Hematopoietic multipotent progenitor cell treated with erythropoietin and hydrocortisone succinate and interleukin-3 and kit ligand, for 15 days (in vitro differentiated cells): ENCODE data around the gene GALNT12.

Experiments
- DNase-seq: peaks from one replicate; pipeline ENCODE4 v3.0.0-alpha.2; 2015; ENCODE audit warnings: low spot score

GALNT12 gene

GRCh38 chr9:98832768-98833089 lies 25.3 kb downstream of the GALNT12 start:
- DNase-seq = no peak

DNA sequence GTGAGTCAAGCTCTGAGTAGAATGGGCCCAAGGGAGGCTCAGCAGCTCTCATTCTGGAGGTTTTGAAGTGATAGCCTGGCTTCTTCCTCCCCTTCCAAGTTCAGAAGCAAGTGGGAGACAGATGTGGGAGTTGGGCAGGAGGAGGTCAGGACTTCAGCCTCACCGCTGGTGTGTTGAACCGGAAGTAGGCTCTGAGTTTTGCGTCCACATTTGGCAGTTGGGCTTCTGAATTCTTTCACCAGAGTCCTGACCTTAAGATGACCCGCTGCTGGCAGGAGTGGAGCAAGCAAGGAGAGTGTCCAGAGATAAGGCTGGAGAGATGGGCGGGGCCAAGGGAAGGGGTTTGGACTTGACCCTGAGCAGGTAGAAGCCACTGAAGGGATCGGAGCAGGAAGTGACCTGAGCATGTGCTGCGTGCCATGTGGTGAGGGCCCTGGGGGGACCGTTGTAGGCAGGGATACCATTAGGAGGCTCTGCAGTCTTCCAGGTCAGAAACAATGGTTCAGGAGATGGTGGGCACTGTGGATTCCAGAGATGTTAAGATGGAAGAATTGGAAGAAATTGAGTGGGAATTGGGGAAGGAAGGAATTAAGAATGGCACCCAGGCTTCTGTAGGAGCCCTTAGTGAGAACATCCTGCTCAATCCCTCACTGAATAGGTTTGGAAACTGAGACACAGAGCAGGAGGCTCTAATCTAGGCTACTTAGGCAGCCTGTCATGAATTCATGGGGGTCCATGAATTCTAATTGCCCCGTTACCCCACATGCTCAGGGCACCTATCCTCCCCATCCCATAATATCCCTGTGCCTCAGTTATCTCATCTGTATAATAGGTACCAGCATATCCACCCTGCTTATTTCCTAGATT lies 25.9 kb downstream of the GALNT12 start:
- no peak for DNase-seq

GRCh38 chr9:98834386-98834785 lies 26.9 kb downstream of the GALNT12 start:
- DNase-seq = no peak

DNA sequence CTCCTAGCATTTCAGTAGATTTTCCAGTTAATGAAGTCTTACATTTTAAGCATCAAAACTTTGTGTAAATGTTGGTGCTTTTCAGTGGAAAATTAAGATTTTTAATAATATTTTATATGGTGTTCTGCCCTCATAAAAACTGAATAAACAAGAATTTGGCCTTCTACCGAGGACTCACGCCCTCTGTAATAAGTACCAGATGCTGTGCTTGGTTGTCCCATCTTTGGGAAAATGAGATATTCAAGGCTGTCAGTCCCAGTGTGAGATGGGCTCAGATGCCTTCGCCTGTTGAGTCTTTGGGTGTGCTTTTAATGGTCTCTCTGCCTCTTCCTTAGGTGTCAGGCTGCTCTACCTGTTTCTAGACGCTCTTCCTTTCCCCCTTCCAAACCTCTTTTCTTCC lies 28.7 kb downstream of the GALNT12 start:
- DNase-seq = no peak

DNA sequence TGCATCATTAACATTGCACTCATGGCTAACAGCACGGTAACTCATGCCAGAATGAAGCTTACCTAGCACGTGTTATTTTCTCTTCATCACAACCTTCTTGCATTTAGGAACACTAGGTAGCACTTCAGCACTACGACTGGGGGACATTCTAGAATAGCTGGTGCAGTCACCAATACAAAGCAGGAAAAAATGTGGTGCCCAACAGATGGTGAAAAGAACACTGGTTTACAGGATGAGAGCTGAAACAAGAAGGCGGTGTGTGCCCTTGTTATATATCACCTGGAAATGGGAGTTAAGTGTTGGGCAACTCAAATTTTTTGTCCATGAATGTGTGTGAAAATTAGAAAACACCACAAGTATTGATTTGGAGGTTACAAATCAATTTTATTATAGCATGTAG lies 30.0 kb downstream of the GALNT12 start:
- DNase-seq = no peak

DNA sequence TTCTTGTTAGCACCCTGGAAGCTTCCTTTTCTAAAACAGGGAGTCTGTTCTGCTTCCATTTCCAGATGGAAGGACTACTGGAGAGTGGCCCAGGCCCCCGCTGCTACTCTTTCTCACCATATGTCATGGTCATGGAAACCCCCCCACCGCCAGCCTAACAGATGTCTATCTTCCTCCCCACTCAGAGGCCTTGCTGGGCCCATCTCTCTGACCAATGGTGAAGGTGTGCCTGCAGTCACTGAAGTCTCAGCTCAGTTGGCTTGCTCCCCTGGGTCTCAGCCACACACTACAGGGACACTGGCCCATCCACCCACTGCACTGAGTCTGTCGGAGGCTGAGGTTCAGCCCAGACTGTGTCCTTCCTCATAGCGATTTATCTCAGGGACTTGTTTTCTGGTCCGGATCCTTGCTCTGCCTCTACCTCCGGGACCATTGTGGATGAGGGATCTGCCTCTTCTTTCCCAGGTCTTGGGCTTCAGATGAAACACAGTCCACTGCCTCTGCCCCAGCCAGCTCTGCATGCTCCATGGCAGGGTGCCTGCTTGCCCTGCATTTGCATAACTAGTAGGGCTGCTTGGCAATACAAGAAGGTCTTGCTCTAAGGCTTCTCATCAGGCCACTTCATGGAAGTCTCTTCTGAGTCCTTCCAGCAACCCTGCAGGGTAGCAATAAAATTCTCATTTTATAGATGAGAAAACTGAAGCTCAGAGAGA lies 30.8 kb downstream of the GALNT12 start:
- no peak for DNase-seq

DNA sequence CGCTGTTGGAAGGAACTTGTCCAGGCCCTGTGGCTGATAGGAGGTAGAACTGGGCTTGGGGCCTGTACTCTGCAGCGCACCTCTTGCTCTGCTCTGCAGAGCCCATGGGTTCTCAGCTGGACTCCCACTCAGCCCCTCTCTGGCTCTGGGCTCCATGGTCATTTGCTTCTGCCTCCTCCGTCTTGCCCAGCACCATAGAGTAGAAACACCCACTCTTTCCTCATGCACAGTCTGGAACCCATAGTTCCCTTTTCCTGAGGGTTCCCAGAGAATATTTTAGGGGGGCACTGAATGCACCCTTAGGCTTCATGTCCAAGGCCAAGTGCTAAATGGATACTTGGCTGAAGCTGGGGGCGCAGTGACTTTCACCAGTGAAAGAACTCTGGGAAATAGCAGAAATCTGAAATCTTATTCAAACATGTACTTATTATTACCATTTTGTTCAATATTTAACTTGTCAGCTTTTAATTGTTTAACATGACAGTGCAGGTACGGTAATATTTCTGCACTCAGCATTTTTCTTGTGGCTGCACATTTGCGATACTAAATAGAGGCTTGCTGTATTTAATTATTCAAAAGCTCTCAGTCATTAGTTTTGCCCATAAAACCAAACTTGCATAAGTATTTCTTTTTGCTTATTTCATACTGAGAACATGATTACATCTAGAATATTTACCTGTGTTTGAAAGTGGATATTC lies 31.5 kb downstream of the GALNT12 start:
- no peak for DNase-seq

DNA sequence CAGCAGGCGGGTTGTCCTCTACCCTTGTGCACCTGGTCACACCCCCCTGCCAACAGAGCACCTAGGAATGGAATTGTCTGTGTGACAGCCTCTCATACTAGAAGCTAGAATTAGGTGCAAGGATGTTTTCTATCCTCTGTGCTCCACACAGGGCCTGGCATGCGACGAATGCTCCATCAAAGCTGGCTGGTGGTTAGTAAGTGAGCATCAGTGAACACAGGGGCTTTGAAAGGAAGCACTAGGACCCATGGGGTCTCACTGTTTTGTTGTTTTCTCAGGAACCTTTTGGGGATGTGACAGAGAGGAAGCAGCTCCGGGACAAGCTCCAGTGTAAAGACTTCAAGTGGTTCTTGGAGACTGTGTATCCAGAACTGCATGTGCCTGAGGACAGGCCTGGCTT lies 32.3 kb downstream of the GALNT12 start:
- DNase-seq = no peak

DNA sequence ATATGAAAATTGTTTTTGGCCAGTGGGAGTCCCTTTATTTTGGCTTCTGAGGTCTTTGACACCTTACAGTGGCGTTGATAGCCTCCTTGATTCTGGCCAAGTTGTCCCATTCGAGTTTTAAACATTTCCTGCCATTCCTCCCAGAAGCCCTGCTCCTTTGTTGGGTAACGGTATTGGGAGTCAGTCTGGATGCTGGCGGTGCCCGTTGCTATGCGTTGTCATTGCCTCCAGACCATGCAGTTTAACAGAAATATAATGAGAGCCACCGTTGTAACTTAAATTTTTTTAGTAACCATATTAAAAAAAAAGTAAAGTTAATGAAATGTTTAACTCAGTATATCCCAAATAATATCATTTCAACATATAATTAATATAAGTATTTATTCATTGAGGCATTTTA lies 35.0 kb downstream of the GALNT12 start:
- no peak for DNase-seq

GRCh38 chr9:98846081-98846480 lies 38.6 kb downstream of the GALNT12 start:
- DNase-seq = no peak

- no peak for DNase-seq
Observed at GRCh38 chr9:98846879-98847278, 39.4 kb downstream of the GALNT12 start.

GRCh38 chr9:98848450-98849149 lies 41.1 kb downstream of the GALNT12 start:
- DNase-seq = peak; percentile 82

GRCh38 chr9:98849563-98849962 lies 42.1 kb downstream of the GALNT12 start:
- no peak for DNase-seq

DNA sequence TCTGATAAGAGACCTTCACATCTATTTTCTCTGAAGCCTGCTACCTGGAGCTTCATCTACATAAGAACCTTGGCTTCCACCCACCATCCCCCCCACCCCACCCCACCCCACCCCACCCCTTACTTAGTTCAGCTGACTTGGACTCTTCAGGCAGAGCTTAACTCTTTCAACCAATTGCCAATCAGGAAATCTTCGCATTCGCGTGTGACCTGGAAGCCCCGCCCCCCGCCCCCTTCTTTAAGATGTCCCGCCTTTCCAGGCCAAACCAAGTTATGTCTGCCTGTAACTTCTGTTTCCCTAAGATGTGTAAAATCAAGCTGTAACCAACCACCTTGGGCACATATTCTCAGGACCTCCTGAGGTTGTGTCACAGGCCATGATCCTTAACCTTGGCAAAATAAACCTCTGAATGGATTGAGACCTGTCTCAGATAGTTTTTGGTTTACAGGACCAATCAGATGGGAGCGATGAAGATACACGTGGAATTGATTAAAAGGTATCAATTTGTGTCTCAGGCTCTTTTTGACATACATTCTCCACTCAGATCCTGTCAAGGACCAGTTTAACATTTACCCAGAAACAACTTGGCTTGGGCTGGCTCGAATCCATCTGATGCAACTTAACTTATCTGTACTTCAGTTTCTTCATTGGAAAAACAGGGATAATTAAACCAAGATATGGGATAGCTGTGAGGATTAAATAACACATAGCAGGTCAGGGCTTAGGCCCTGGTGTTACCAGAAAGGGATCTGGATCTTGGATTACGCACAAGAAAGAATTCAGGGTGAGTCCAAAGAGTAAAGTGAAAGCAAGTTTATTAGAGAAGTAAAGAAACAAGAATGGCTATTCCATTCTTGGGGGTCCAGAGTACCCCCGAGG lies 43.6 kb downstream of the GALNT12 start:
- DNase-seq = peak; percentile 37

GRCh38 chr9:98851730-98852459 lies 44.4 kb downstream of the GALNT12 start:
- DNase-seq = peak; percentile 79

GRCh38 chr9:98852460-98852734 lies 44.9 kb downstream of the GALNT12 start:
- no peak for DNase-seq

GRCh38 chr9:98852961-98853360 lies 45.5 kb downstream of the GALNT12 start:
- no peak for DNase-seq

- DNase-seq = no peak
Observed at GRCh38 chr9:98854266-98854665, 46.8 kb downstream of the GALNT12 start.

GRCh38 chr9:98855592-98855991 lies 48.1 kb downstream of the GALNT12 start:
- no peak for DNase-seq

DNA sequence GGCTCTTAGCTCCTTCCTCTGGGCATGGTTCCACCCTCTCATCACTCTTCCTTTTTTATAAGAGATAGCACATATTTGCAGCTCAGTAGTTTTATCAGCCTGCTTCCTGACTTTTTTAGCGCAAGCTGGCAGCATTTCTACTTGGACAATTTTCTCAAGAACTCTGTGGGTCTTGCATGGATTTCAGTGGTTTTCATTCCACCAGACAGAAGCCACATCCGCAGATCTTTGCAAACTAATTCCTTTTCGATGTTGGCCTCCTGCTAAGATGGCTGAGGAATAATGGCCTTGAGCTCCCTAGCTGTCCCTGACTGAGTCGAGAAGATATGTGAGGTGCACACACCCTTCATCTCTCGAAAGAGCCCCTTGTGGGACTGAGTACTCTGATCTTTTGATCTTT lies 49.5 kb downstream of the GALNT12 start:
- DNase-seq = no peak

- no peak for DNase-seq
Observed at GRCh38 chr9:98859941-98860340, 52.5 kb downstream of the GALNT12 start.
